GM21447 (cell line): ENCODE results near the gene DOK7.

Experiments
- ATAC-seq: cut with Tn5 transposase; IDR thresholded peaks from one replicate; pipeline ENCODE4 v1.9.1; 2021; ENCODE audit not compliant: unreplicated experiment

DOK7 gene

GRCh38 chr4:3485886-3486540 lies 22.9 kb downstream of the DOK7 start:
- ATAC-seq = no peak

- no peak for ATAC-seq
Measured at GRCh38 chr4:3486541-3487540, 23.7 kb downstream of the DOK7 start.

- ATAC-seq = no peak
Measured at GRCh38 chr4:3487861-3488260, 24.8 kb downstream of the DOK7 start.

GRCh38 chr4:3488820-3489219 lies 25.7 kb downstream of the DOK7 start:
- ATAC-seq = no peak

GRCh38 chr4:3489451-3489962 lies 26.4 kb downstream of the DOK7 start:
- ATAC-seq = no peak

- ATAC-seq = no peak
Measured at GRCh38 chr4:3491681-3492405, 28.7 kb downstream of the DOK7 start.

GRCh38 chr4:3492741-3493719 lies 29.9 kb downstream of the DOK7 start:
- ATAC-seq = no peak

- ATAC-seq = no peak
Measured at GRCh38 chr4:3493720-3494461, 30.8 kb downstream of the DOK7 start.

- ATAC-seq = no peak
Measured at GRCh38 chr4:3494462-3494871, 31.4 kb downstream of the DOK7 start.

GRCh38 chr4:3495204-3495975 lies 32.3 kb downstream of the DOK7 start:
- ATAC-seq = no peak

GRCh38 chr4:3496021-3496420 lies 32.9 kb downstream of the DOK7 start:
- no peak for ATAC-seq

GRCh38 chr4:3497095-3497494 lies 34.0 kb downstream of the DOK7 start:
- no peak for ATAC-seq

- ATAC-seq = no peak
Measured at GRCh38 chr4:3497523-3498389, 34.6 kb downstream of the DOK7 start.

- no peak for ATAC-seq
Measured at GRCh38 chr4:3498407-3498806, 35.3 kb downstream of the DOK7 start.

- no peak for ATAC-seq
Measured at GRCh38 chr4:3498901-3499510, 35.9 kb downstream of the DOK7 start.

- no peak for ATAC-seq
Measured at GRCh38 chr4:3499710-3500109, 36.6 kb downstream of the DOK7 start.

GRCh38 chr4:3500111-3500510 lies 37.0 kb downstream of the DOK7 start:
- ATAC-seq = no peak
